ENCODE data around the gene TUFT1.

Gene TUFT1

DNA sequence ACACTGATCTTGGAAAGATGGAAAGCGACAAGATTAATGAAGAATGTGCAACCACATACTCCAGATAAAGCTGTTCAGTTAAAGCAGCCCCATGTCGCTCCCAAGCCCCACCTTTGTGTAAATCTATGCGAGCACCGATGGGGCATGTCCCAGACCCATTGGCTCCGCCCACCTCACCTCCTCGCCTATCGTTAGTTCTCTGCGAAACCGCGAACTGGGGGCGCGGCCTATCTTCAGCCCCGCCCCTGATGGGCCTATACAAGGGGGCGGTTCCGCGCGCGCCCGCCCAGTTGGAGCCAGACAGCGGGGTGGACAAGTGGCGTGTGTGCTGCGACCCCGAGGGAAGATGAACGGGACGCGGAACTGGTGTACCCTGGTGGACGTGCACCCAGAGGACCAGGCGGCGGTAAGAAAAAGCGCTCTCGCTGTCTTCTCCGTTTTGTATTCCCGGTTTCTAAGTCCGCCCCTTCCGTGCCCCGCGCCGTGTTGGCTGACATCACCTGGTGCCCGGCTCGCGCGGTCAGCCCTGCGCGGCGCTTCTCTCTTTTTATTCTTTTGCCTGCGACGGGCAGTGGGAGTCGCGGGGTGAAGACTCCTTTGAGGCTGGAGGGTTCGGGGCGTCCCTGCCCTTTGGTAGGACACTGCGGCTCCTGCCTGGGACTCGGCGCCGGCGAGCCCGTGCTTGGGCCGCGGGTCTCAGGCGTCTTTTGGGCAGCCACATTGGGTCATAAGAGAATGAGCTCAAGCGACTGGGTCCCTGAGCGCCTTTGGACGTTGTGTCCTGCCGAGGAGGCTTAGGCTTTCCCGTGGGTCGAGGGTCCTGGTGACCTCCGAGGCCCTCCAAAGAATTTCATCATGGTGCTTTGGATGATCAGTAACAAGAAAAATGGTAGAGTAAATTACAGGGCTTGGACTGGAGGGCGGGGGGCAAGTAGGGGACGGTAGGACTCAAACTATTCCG lies at the start of gene TUFT1:
TUFT1 (plus strand) TSS at position 289 of the 961 bp plus-strand sequence; CDS start at position 347, 58 bp downstream.
- in situ Hi-C loops (cut with HindIII; ENCODE audit: low sequenced_read_pairs), result no loop called here

DNA sequence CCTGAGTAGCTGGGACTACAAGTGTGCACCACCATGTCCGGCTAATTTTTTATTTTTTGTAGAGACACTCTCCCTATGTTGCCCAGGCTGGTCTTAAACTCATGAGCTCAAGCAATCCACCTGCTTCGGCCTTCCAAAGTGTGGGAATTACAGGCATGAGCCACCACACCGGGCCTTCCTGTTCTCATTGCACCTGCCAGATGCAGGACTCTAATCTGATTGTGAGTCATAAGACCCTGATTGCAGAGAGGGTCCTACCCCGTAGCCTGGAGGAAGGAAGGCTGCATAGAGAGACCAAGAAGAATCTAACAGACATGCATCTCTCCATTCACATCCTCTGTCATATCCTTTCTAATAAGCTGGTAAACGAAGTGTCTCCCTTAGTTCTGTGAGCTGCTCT lies 48.5 kb upstream of the TUFT1 start:
- in situ Hi-C loops (cut with HindIII; ENCODE audit: low sequenced_read_pairs), result no loop called here

GRCh38 chr1:151492120-151492519 lies 48.0 kb upstream of the TUFT1 start:
- in situ Hi-C loops (cut with HindIII; ENCODE audit: low sequenced_read_pairs), result no loop called here

- in situ Hi-C loops (cut with HindIII; ENCODE audit: low sequenced_read_pairs), result no loop called here
Measured at GRCh38 chr1:151493042-151493441, 47.1 kb upstream of the TUFT1 start.

GRCh38 chr1:151494741-151495281 lies 45.3 kb upstream of the TUFT1 start:
- in situ Hi-C loops (cut with HindIII; ENCODE audit: low sequenced_read_pairs), result no loop called here

GRCh38 chr1:151495316-151495715 lies 44.8 kb upstream of the TUFT1 start:
- in situ Hi-C loops (cut with HindIII; ENCODE audit: low sequenced_read_pairs), result no loop called here

- in situ Hi-C loops (cut with HindIII; ENCODE audit: low sequenced_read_pairs), result no loop called here
Measured at GRCh38 chr1:151499365-151499764, 40.7 kb upstream of the TUFT1 start.

DNA sequence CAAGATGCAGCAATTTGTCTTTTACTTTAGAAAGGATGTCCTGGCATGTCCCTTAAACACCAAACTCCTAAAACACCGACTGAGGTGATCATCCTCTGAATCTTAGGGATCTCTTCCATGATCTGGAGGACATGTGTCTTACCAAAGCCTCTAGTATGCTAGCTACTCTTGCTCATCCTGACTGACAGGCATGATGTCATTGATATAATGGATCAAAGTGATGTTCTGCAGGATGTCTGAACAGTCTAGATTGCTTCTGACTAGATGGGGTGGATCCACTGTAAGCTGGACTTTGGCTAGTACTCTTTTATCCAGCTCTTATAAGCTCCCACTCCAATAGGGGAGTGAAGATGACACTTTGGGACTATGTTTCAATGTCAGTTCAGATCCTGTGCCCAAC lies 40.2 kb upstream of the TUFT1 start:
- in situ Hi-C loops (cut with HindIII; ENCODE audit: low sequenced_read_pairs), result no loop called here

GRCh38 chr1:151501474-151501873 lies 38.6 kb upstream of the TUFT1 start:
- in situ Hi-C loops (cut with HindIII; ENCODE audit: low sequenced_read_pairs), result no loop called here

DNA sequence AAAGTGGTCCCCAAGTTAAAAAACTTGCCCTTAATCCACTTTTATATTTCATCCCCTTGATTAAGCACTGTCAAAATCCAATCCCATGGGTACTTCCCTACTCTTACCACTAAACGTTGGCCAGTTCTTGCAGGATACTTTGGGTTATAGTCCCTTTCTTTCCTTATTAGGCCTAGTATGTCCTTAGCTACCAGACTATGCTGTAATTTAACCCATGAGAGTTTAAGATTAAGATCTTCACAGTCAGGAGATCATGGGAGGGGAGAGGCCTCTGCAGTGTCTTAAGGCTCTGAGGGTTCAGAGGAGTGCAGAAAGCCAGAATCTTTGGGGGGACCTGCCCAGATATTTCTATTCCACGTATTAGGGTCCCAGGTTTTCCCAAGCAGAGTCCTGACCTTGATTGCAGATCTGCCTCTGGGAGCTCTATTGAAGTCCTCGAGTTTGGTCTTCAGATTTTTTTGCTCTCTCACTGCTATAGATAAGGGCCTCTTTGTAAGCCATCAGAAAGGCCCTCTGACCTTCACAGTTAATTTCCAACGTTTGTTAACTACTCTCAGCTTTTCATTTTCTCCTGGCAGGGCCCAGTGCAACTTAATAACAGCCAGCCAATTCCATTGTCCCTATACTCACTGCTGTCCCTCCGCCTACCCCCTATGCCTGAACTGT lies 37.9 kb upstream of the TUFT1 start:
- in situ Hi-C loops (cut with HindIII; ENCODE audit: low sequenced_read_pairs), result no loop called here

GRCh38 chr1:151502859-151503780 lies 37.0 kb upstream of the TUFT1 start:
- in situ Hi-C loops (cut with HindIII; ENCODE audit: low sequenced_read_pairs), result no loop called here

DNA sequence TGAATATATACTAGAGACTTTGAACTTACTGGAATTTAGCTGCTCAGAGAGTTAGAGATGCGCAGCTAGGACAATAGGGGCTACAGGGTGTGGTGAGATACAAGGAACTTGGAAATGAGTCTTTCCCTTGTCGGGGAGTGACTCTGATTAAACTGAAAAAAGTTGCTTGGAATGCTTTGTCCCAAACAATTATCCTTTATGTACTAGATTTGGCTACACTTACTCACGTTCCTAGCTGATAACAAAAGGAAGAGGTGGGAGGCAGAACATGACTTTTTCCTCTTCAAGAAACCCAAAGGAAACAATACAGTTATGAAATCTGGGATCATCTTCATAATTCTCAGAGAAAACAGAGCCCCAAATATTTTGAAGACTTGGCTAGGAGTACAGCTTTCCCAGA lies 35.9 kb upstream of the TUFT1 start:
- in situ Hi-C loops (cut with HindIII; ENCODE audit: low sequenced_read_pairs), result no loop called here

DNA sequence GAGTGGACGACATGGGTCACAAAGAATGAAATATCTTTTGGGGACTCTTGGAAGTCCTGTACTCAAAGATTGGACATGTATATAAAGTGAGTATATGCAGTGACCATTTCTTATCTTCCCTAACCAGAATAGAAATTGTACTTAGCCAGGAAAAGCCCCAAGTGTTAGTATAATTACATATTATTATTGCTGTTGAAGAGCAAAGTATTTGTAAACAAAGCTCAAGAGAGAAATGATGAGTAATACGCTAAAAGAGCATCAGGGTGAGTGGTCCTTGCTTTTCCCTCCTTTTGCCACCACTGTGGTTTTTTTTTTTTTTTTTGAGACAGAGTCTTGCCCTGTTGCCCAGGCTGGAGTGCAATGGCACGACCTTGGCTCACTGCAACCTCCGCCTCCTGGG lies 35.4 kb upstream of the TUFT1 start:
- in situ Hi-C loops (cut with HindIII; ENCODE audit: low sequenced_read_pairs), result no loop called here

DNA sequence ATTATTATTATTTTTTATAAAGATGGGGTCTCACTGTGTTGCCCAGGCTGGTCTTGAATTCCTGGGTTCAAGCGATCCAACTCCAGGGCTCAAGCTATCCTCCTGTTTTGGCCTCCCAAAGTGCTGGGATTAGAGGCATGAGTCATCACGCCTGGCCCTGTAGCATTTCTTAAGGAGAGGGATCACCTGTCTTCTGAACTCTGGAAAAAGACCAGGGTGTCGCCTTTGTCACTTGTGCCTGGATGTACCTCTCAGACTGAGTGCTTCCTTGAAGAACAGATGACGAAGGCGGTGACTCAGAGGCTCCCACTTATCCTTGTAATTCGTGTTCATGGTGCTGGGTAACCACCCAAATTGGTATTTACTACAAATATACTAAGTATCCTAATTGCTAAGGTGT lies 31.3 kb upstream of the TUFT1 start:
- in situ Hi-C loops (cut with HindIII; ENCODE audit: low sequenced_read_pairs), result no loop called here

GRCh38 chr1:151509350-151510019 lies 30.6 kb upstream of the TUFT1 start:
- in situ Hi-C loops (cut with HindIII; ENCODE audit: low sequenced_read_pairs), result no loop called here

GRCh38 chr1:151510020-151510405 lies 30.1 kb upstream of the TUFT1 start:
- in situ Hi-C loops (cut with HindIII; ENCODE audit: low sequenced_read_pairs), result no loop called here

DNA sequence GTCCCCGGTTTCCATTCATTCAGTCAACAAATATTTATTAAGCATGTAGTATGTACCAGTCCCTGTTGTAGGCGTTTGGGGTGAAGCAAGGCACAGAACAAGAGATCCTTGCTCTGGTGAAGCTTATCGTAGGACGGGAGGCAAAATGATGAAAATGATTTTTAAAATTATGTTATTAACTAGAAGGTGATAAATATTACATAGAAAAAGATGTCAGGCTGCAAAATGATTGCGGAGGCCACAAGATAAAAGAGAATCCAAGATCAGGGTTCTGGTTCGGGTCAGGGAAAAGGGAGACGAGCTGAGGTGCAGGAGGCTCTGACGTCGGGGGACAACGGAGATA lies 29.5 kb upstream of the TUFT1 start:
- in situ Hi-C loops (cut with HindIII; ENCODE audit: low sequenced_read_pairs), result no loop called here

DNA sequence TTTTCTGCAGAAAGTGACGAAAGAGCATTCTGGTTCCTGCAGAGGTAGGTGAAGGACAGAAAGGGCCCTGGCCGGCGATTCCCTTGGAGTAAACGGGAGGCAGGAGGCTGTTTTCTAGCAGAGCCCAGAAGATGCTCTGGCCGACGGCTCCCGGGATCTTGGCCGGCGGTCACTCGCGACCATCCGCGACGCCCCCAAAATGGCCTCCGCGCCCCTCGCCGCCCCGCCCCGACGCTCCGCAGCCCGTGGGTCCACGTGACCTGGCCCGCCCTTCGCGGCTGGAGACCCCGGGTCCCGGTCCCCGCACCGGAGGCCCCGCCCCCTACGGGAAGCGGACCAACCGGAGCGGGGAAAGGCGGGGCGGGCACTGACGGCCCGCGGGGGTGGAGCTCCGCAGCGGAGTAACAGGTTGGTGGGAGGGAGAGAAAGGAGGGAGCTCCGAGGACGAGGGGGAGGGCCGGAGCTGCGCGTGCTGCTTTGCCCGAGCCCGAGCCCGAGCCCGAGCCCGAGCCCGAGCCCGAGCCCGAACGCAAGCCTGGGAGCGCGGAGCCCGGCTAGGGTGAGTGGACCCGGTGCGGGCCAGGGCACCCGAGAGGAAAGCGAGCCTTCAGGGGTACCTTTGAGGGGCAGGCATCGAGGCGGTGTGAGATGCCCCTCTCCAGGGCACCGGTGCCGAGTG lies 29.0 kb upstream of the TUFT1 start, which contains the start of gene CGN:
CGN (plus strand) TSS at position 431 of the 679 bp plus-strand sequence. CDS start 7,133 bp downstream, outside the sequence.
- in situ Hi-C loops (cut with HindIII; ENCODE audit: low sequenced_read_pairs), result no loop called here

GRCh38 chr1:151511636-151512215 lies 28.4 kb upstream of the TUFT1 start:
- in situ Hi-C loops (cut with HindIII; ENCODE audit: low sequenced_read_pairs), result no loop called here
